Transverse colon (tissue), 4 donors: ENCODE data around the gene TBC1D9B. TPM values are rescaled to one million over a fixed set of nuclear protein-coding genes. Genes with fewer than 3 reads are reported as not detected.

Experiments
- DNase-seq: peaks from one replicate; pipeline ENCODE4 v3.0.0-alpha.2; 2019
- H3K27ac ChIP-seq, 4 donors: fragments of 200-600 bp; sonication (generic); 2 replicates each; pipeline ENCODE4 v1.5.1; 2016 to 2018; ENCODE audit warnings: inconsistent platforms in 4 of 4
- H3K27me3 ChIP-seq: fragments of 200-600 bp; sonication (generic); 2 replicates; pipeline ENCODE4 v1.5.1; 2017; ENCODE audit warnings: inconsistent platforms
- H3K36me3 ChIP-seq, 4 donors: fragments of 200-600 bp; sonication (generic); 2 replicates each; pipeline ENCODE4 v1.5.1; 2017 to 2019; ENCODE audit warnings: inconsistent platforms in 4 of 4
- H3K4me1 ChIP-seq, 4 donors: fragments of 200-600 bp; sonication (generic); 2 replicates each; pipeline ENCODE4 v1.5.1; 2017 to 2020; ENCODE audit warnings: inconsistent platforms in 4 of 4
- H3K4me3 ChIP-seq, 4 donors: fragments of 200-600 bp; sonication (generic); 1 replicate in 1 of 4; 2 replicates in 3 of 4; pipeline versions ENCODE4 v1.5.1 to v1.6.1; 2017 to 2019; ENCODE audit warnings: inconsistent platforms in 4 of 4
- H3K9me3 ChIP-seq, 2 donors: fragments of 200-600 bp; sonication (generic); 2 replicates each; pipeline ENCODE4 v1.5.1; 2017 to 2019; ENCODE audit warnings: inconsistent platforms in 2 of 2
- CTCF ChIP-seq, 5 experiments: fragments of 200-600 bp in 3 of 5; fragments of 450-650 bp in 2 of 5; sonication (generic) in 3 of 5; IDR thresholded peaks; 1 replicate in 2 of 5; 2 replicates in 3 of 5; pipeline ENCODE4 v1.5.1; 2016 to 2017; ENCODE audit warnings: antibody characterized with exemption in 5 of 5, inconsistent platforms in 3 of 5, mild to moderate bottlenecking in 2 of 5, moderate library complexity in 1 of 5
- EP300 ChIP-seq: sonication (generic); formaldehyde crosslinking; IDR thresholded peaks from one replicate; pipeline ENCODE4 v1.6.1; 2017; ENCODE audit warnings: antibody characterized with exemption, low read depth
- POLR2A ChIP-seq: fragments of 450-650 bp; IDR thresholded peaks from one replicate; pipeline ENCODE4 v1.6.1; 2016; ENCODE audit warnings: antibody characterized with exemption, mild to moderate bottlenecking, moderate library complexity
- POLR2AphosphoS5 ChIP-seq, 3 donors: sonication (generic); formaldehyde crosslinking; IDR thresholded peaks; one replicate each; pipeline ENCODE4 v1.6.1; 2016; ENCODE audit warnings: antibody characterized with exemption in 3 of 3
- WGBS, 2 donors: methylation state at CpG; one replicate each; pipeline ENCODE4 v1.1.5; 2018; ENCODE audit warnings: low coverage in 1 of 2; 5-methylcytosine and 5-hydroxymethylcytosine counted together
- in situ Hi-C, 4 donors: fragments of 200-750 bp; cut with MboI; loops; one replicate each; pipeline versions ENCODE4 v1.15.0 to v1.15.1; 2017; ENCODE audit warnings: low sequenced_read_pairs in 3 of 4, low pct_ligation_motif_present in 1 of 4, low pct_unique_long_range_greater_than_20kb in 1 of 4
- intact Hi-C: fragments of 100-400 bp; cut with DNase I; formaldehyde crosslinking; loops from one replicate; pipeline ENCODE4 v1.15.1; 2023; ENCODE audit warnings: low total_unique reads
- total RNA-seq, 4 donors: library from RNA; depleted of rRNA; stranded (reverse); fragments of >200 nt; gene quantifications; one replicate each; pipeline ENCODE4 v1.1.0, GENCODE V29; 2016

The TBC1D9B gene
- total RNA-seq, 4 donors from 2014 or later: 90.5 to 178 (median 127) TPM

GRCh38 chr5:179858586-179859427, 48.9 kb downstream of the TBC1D9B start, which contains the start of gene MRNIP:
Gene MRNIP (minus strand): TSS chr5:179858817. CDS start chr5:179858796, 21 bp downstream.
- intact Hi-C loops: no loop called here
- in situ Hi-C loops: no loop called here
- DNase-seq: peak; percentile 98
- H3K27ac ChIP-seq: peak within 1 kb of the TSS; percentile 87 to 95 (median 93)
- peak within 1 kb of the TSS; percentile 84 to 93 (median 87) for H3K4me3 ChIP-seq
- TF ChIP-seq EP300: no peak
- TF ChIP-seq POLR2AphosphoS5 (IDR thresholded peaks at IDR 0.05): peak; percentile 83 to 88 (median 84)
- TF ChIP-seq POLR2A: peak; percentile 74
- TF ChIP-seq CTCF (IDR thresholded peaks at IDR 0.05): peak in 1 of 5 experiments; percentile 9
- no peaks in the 10 kb centered on the region for H3K27me3 ChIP-seq
- no peaks in the 10 kb centered on the region for H3K9me3 ChIP-seq
- WGBS, 2 donors: 1% methylated on average over 74 of the region's 90 CpGs; no CpG with 5 or more reads in 1 of the 2 donors
- H3K4me1 ChIP-seq: peaks cover 0 to 22% (median 10%) of the 10 kb centered on the region in 4 donors
- H3K36me3 ChIP-seq: peaks cover 0 to 10% (median 4%) of the 10 kb centered on the region in 4 donors

- H3K27ac ChIP-seq: peak overlapping the region; percentile 87 to 95 (median 93)
- H3K36me3 ChIP-seq: peaks cover 0 to 8% (median 2%) of the 10 kb centered on the region in 4 donors
- in situ Hi-C loops: no loop called here
- intact Hi-C loops: no loop called here
- H3K9me3 ChIP-seq: no peaks in the 10 kb centered on the region
- H3K27me3 ChIP-seq: no peaks in the 10 kb centered on the region
- DNase-seq: peak; percentile 55
- 0% methylated on average over 31 of the region's 32 CpGs; no CpG with 5 or more reads in 1 of the 2 donors for WGBS, 2 donors
- TF ChIP-seq POLR2AphosphoS5 (IDR thresholded peaks at IDR 0.05) (no peak), CTCF (IDR thresholded peaks at IDR 0.05) (no peak), EP300 (no peak), POLR2A (no peak)
- H3K4me1 ChIP-seq: peaks cover 0 to 22% (median 10%) of the 10 kb centered on the region in 4 donors
- H3K4me3 ChIP-seq: peak overlapping the region; percentile 84 to 93 (median 87)
Measured at GRCh38 chr5:179858241-179858585, 49.5 kb downstream of the TBC1D9B start.

GRCh38 chr5:179854356-179854755, 53.3 kb downstream of the TBC1D9B start:
- no peaks in the 10 kb centered on the region for H3K9me3 ChIP-seq
- intact Hi-C loops: no loop called here
- DNase-seq: no peak
- 89 to 90% methylated on average over 4 to 8 of the region's 8 CpGs for WGBS, 2 donors
- H3K4me1 ChIP-seq: peaks cover 0 to 15% (median 6%) of the 10 kb centered on the region in 4 donors
- H3K4me3 ChIP-seq: no peak overlapping the region
- in situ Hi-C loops: no loop called here
- peaks cover 0 to 16% (median 8%) of the 10 kb centered on the region in 4 donors for H3K36me3 ChIP-seq
- TF ChIP-seq POLR2A: no peak
- TF ChIP-seq EP300: no peak
- TF ChIP-seq POLR2AphosphoS5 (IDR thresholded peaks at IDR 0.05): no peak
- no peak for TF ChIP-seq CTCF (IDR thresholded peaks at IDR 0.05)
- H3K27me3 ChIP-seq: no peaks in the 10 kb centered on the region
- H3K27ac ChIP-seq: no peak overlapping the region

- Histone ChIP-seq H3K4me1 (peaks cover 0 to 12% (median 5%) of the 10 kb centered on the region in 4 donors), H3K27ac (peak overlapping the region in 1 of 4 donors; percentile 17), H3K27me3 (no peaks in the 10 kb centered on the region), H3K9me3 (no peaks in the 10 kb centered on the region), H3K36me3 (peaks cover 0 to 23% (median 11%) of the 10 kb centered on the region in 4 donors), H3K4me3 (no peak overlapping the region)
- peak; percentile 33 for DNase-seq
- TF ChIP-seq POLR2AphosphoS5 (IDR thresholded peaks at IDR 0.05) (no peak), POLR2A (no peak), EP300 (no peak), CTCF (IDR thresholded peaks at IDR 0.05) (no peak)
- WGBS, 2 donors: 72 to 100% methylated on average over 3 to 8 of the region's 8 CpGs
- in situ Hi-C loops (no loop called here), intact Hi-C loops (no loop called here)
Measured at GRCh38 chr5:179852993-179853547, 54.6 kb downstream of the TBC1D9B start.
